Immature natural killer cell (primary cell): Measurements from ENCODE around the gene PARL. TPM values are rescaled to one million over a fixed set of nuclear protein-coding genes. Genes with fewer than 3 reads are reported as not detected.
"Not testable (repeated sequence)": the region's sequence is repeated elsewhere in the genome, so short reads cannot be mapped to it uniquely, and the experiment has no call there.

ENCODE experiments used
- DNase-seq, 3 donors: peaks; one replicate each; pipeline ENCODE4 v3.0.0; 2022; ENCODE audit warnings: mixed read lengths in 1 of 3
- H3K27ac Mint-ChIP-seq, 6 donors: one replicate each; pipeline ENCODE4 v1.8.0; 2020; ENCODE audit warnings: mixed read lengths in 6 of 6, mild to moderate bottlenecking in 5 of 6, inconsistent platforms in 4 of 6, moderate library complexity in 3 of 6
- H3K27me3 Mint-ChIP-seq, 3 donors: one replicate each; pipeline ENCODE4 v1.8.0; 2020 to 2021; ENCODE audit warnings: low read depth in 3 of 3, mild to moderate bottlenecking in 3 of 3, mixed read lengths in 3 of 3, moderate library complexity in 3 of 3, inconsistent platforms in 1 of 3
- H3K36me3 Mint-ChIP-seq, 3 donors: one replicate each; pipeline ENCODE4 v1.8.0; 2020; ENCODE audit warnings: mixed read lengths in 3 of 3, inconsistent platforms in 2 of 3, mild to moderate bottlenecking in 2 of 3
- H3K4me1 Mint-ChIP-seq, 2 donors: one replicate each; pipeline ENCODE4 v1.8.0; 2020; ENCODE audit warnings: inconsistent platforms in 2 of 2, mild to moderate bottlenecking in 2 of 2, mixed read lengths in 2 of 2, moderate library complexity in 1 of 2
- H3K4me3 Mint-ChIP-seq, 5 donors: one replicate each; pipeline ENCODE4 v1.8.0; 2020; ENCODE audit warnings: mild to moderate bottlenecking in 5 of 5, mixed read lengths in 5 of 5, inconsistent platforms in 3 of 5, moderate library complexity in 3 of 5
- H3K9me3 Mint-ChIP-seq, 6 donors: one replicate each; pipeline ENCODE4 v1.8.0; 2020; ENCODE audit warnings: mild to moderate bottlenecking in 6 of 6, mixed read lengths in 6 of 6, inconsistent platforms in 4 of 6, moderate library complexity in 3 of 6
- polyA plus RNA-seq, 3 donors: library from polyadenylated mRNA; unstranded; fragments of 300-500 nt; fragmentation: Illumina TruSeq; gene quantifications; one replicate each; pipeline ENCODE4 v1.2.3, GENCODE V29; 2021

The PARL gene
- polyA plus RNA-seq, 3 donors from 2014 or later, result 82.7 to 180 (median 120) TPM

GRCh38 chr3:183895296-183895695 is 10.6 kb upstream of the PARL start:
- H3K36me3 Mint-ChIP-seq, result no peaks in the 10 kb centered on the region
- DNase-seq, result peak; percentile 30 to 50 (median 41)
- no peak overlapping the region for H3K27ac Mint-ChIP-seq
- H3K4me1 Mint-ChIP-seq, result no peaks in the 10 kb centered on the region
- no peaks in the 10 kb centered on the region for H3K9me3 Mint-ChIP-seq
- peaks cover 0 to 21% (median 4%) of the 10 kb centered on the region in 3 donors for H3K27me3 Mint-ChIP-seq
- H3K4me3 Mint-ChIP-seq, result no peak overlapping the region

DNA sequence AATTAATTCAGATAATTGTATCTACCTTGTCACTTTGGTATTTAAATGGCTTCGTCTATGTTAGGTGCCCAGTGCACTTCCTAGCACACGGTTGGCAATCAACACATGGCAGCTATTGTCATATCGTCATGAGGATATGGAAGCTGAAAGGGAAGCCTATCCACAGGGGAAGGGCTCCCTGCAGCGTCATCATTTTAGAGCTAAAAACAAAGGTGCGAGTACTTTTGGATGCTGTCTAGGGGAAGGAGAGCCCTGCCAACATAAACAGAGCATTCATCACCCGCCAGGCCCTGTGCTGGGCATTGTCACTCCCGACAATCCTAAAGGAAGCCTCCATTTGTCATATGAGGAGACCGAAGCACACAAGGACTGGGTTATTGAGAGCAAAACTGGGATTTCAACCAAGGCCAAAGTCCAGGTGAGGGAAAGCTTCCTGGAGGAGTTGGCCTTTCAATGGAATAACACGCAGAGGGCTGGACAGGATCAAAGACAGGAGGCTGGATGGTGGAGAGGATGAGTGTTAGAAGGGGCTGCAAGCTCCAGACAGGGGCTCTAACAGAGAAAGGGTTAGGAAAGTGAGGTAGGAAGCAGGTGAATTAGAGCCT is 8.0 kb upstream of the PARL start:
- no peaks in the 10 kb centered on the region for H3K36me3 Mint-ChIP-seq
- no peaks in the 10 kb centered on the region for H3K9me3 Mint-ChIP-seq
- no peaks in the 10 kb centered on the region for H3K4me1 Mint-ChIP-seq
- peaks cover 0 to 12% (median 4%) of the 10 kb centered on the region in 3 donors for H3K27me3 Mint-ChIP-seq
- H3K27ac Mint-ChIP-seq, result no peak overlapping the region
- DNase-seq, result no peak
- H3K4me3 Mint-ChIP-seq, result no peak overlapping the region

DNA sequence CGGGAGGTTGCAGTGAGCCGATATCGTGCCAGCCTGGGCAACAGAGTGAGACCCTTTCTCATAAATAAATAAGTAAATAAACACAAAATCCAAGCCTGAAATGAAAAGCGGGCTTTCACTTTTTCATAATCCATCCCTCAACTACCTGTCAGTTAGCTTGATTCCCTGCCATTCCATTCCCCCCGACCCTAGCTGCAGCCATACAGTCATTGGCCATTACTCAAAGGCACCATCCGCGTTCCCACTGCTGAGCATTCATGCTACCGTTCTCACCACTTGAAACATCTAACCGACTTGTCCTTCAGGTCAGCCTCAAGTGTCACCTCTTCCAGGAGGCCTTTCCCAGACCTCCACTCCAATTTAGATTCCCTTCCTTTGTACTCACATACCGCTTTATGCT is 1.1 kb upstream of the PARL start:
- peaks cover 30 to 45% of the 10 kb centered on the region in 2 donors for H3K4me1 Mint-ChIP-seq
- H3K27me3 Mint-ChIP-seq, result peaks cover 3 to 9% (median 4%) of the 10 kb centered on the region in 3 donors
- no peak for DNase-seq
- peak overlapping the region; percentile 65 to 93 (median 75) for H3K4me3 Mint-ChIP-seq
- no peaks in the 10 kb centered on the region for H3K36me3 Mint-ChIP-seq
- H3K9me3 Mint-ChIP-seq, result no peaks in the 10 kb centered on the region
- peak overlapping the region in 5 of 6 donors; percentile 4 to 84 (median 51) for H3K27ac Mint-ChIP-seq

DNA sequence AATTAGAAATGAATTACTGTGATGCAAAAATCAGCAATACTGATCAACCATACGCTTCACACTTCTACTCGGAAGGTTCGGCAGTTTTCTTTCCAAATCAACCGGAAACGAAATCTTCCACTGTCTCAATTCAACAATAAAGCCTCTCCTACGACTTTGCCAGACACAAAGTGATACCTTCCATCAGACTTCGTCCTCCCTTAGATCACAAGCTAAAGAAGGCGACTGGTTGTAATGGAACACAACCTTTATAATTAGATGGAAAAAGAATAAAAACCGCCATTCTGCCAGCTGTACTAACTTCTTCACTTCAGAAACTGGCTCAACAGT is 618 bp downstream of the PARL start:
- H3K27ac Mint-ChIP-seq, result peak overlapping the region; percentile 76 to 95 (median 88)
- H3K27me3 Mint-ChIP-seq, result peaks cover 3 to 9% (median 4%) of the 10 kb centered on the region in 3 donors
- H3K4me1 Mint-ChIP-seq, result peaks cover 34 to 48% of the 10 kb centered on the region in 2 donors
- H3K9me3 Mint-ChIP-seq, result no peaks in the 10 kb centered on the region
- no peak for DNase-seq
- peaks cover 0 to 3% (median 0%) of the 10 kb centered on the region in 3 donors for H3K36me3 Mint-ChIP-seq
- H3K4me3 Mint-ChIP-seq, result peak overlapping the region; percentile 82 to 93 (median 90)

- Mint-ChIP-seq H3K4me3 (peak overlapping the region; percentile 82 to 93 (median 90)), H3K4me1 (peaks cover 40 to 54% of the 10 kb centered on the region in 2 donors), H3K27ac (peak overlapping the region; percentile 36 to 90 (median 74)), H3K27me3 (peaks cover 3 to 9% (median 4%) of the 10 kb centered on the region in 3 donors), H3K36me3 (peaks cover 0 to 3% (median 0%) of the 10 kb centered on the region in 3 donors), H3K9me3 (no peaks in the 10 kb centered on the region)
- DNase-seq, result no peak
Observed at GRCh38 chr3:183883291-183884096, 1.2 kb downstream of the PARL start.

DNA sequence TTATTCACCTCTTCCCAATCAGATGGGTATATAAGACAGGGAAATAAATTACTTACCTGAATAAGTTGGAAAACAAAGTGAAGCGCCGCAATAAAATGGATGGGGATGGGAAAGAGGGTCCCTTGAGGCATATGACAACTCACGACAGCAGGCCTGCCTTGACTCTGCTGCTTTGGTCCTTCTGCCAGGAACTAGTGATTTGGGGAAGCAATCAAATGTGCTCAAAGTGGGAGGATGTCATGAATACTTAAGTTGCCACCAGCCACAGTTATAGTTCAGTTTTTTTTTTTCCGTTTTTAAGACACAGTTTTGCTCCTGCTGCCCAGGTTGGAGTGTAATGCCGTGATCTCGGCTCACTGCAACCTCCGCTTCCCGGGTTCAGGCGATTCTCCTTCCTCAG is 4.6 kb downstream of the PARL start:
- H3K4me1 Mint-ChIP-seq, result peaks cover 41 to 65% of the 10 kb centered on the region in 2 donors
- no peaks in the 10 kb centered on the region for H3K9me3 Mint-ChIP-seq
- no peak overlapping the region for H3K4me3 Mint-ChIP-seq
- H3K27me3 Mint-ChIP-seq, result peaks cover 3 to 6% (median 3%) of the 10 kb centered on the region in 3 donors
- H3K36me3 Mint-ChIP-seq, result peaks cover 0 to 3% (median 0%) of the 10 kb centered on the region in 3 donors
- no peak for DNase-seq
- no peak overlapping the region for H3K27ac Mint-ChIP-seq

- peaks cover 34 to 56% of the 10 kb centered on the region in 2 donors for H3K4me1 Mint-ChIP-seq
- no peak overlapping the region for H3K27ac Mint-ChIP-seq
- H3K36me3 Mint-ChIP-seq, result peaks cover 0 to 3% (median 0%) of the 10 kb centered on the region in 3 donors
- no peak overlapping the region for H3K4me3 Mint-ChIP-seq
- H3K27me3 Mint-ChIP-seq, result peaks cover under 1 to 3% (median 3%) of the 10 kb centered on the region in 3 donors
- H3K9me3 Mint-ChIP-seq, result no peaks in the 10 kb centered on the region
- DNase-seq, result no peak
Observed at GRCh38 chr3:183879243-183879642, 5.4 kb downstream of the PARL start.

- no peak overlapping the region for H3K4me3 Mint-ChIP-seq
- no peaks in the 10 kb centered on the region for H3K27me3 Mint-ChIP-seq
- DNase-seq, result no peak
- peak overlapping the region in 1 of 6 donors; percentile 57 for H3K27ac Mint-ChIP-seq
- peaks cover 25 to 53% of the 10 kb centered on the region in 2 donors for H3K4me1 Mint-ChIP-seq
- peaks cover 0 to 3% (median 0%) of the 10 kb centered on the region in 3 donors for H3K36me3 Mint-ChIP-seq
- no peaks in the 10 kb centered on the region for H3K9me3 Mint-ChIP-seq
Observed at GRCh38 chr3:183878071-183878470, 6.6 kb downstream of the PARL start.

- DNase-seq, H3K27ac Mint-ChIP-seq: not testable (repeated sequence)
Observed at GRCh38 chr3:183877227-183877626, 7.5 kb downstream of the PARL start.

GRCh38 chr3:183875411-183875810 is 9.3 kb downstream of the PARL start:
- H3K4me1 Mint-ChIP-seq, result peaks cover 35 to 60% of the 10 kb centered on the region in 2 donors
- no peak overlapping the region for H3K27ac Mint-ChIP-seq

More at GRCh38 chr3:183877227-183877626, 7.5 kb downstream of the PARL start:
- H3K9me3 Mint-ChIP-seq, H3K4me3 Mint-ChIP-seq, H3K27me3 Mint-ChIP-seq, H3K36me3 Mint-ChIP-seq: not testable (repeated sequence)
- H3K4me1 Mint-ChIP-seq, result peaks cover 24 to 53% of the 10 kb centered on the region in 2 donors

GRCh38 chr3:183873914-183874313 is 10.8 kb downstream of the PARL start:
- Mint-ChIP-seq H3K36me3 (peaks cover 0 to 1% (median 0%) of the 10 kb centered on the region in 3 donors), H3K4me3 (no peak overlapping the region), H3K4me1 (peaks cover 33 to 61% of the 10 kb centered on the region in 2 donors), H3K9me3 (no peaks in the 10 kb centered on the region), H3K27ac (no peak overlapping the region), H3K27me3 (no peaks in the 10 kb centered on the region)
- no peak for DNase-seq

More at GRCh38 chr3:183875411-183875810, 9.3 kb downstream of the PARL start:
- H3K9me3 Mint-ChIP-seq, result no peaks in the 10 kb centered on the region
- H3K4me3 Mint-ChIP-seq, result no peak overlapping the region
- peaks cover 0 to 3% (median 0%) of the 10 kb centered on the region in 3 donors for H3K36me3 Mint-ChIP-seq
- no peaks in the 10 kb centered on the region for H3K27me3 Mint-ChIP-seq
- DNase-seq, result no peak

- Mint-ChIP-seq H3K27me3 (no peaks in the 10 kb centered on the region), H3K9me3 (no peaks in the 10 kb centered on the region), H3K4me3 (no peak overlapping the region), H3K36me3 (peaks cover 0 to 4% (median 0%) of the 10 kb centered on the region in 3 donors), H3K4me1 (peaks cover 25 to 45% of the 10 kb centered on the region in 2 donors), H3K27ac (no peak overlapping the region)
- no peak for DNase-seq
Observed at GRCh38 chr3:183871541-183871940, 13.1 kb downstream of the PARL start.

- peak overlapping the region in 3 of 6 donors; percentile 1 to 68 (median 3) for H3K27ac Mint-ChIP-seq
- no peak overlapping the region for H3K4me3 Mint-ChIP-seq
- no peaks in the 10 kb centered on the region for H3K9me3 Mint-ChIP-seq
- H3K27me3 Mint-ChIP-seq, result no peaks in the 10 kb centered on the region
- DNase-seq, result no peak
- H3K4me1 Mint-ChIP-seq, result peaks cover 25 to 42% of the 10 kb centered on the region in 2 donors
- H3K36me3 Mint-ChIP-seq, result peaks cover 0 to 9% (median 1%) of the 10 kb centered on the region in 3 donors
Observed at GRCh38 chr3:183870563-183870962, 14.1 kb downstream of the PARL start.

DNA sequence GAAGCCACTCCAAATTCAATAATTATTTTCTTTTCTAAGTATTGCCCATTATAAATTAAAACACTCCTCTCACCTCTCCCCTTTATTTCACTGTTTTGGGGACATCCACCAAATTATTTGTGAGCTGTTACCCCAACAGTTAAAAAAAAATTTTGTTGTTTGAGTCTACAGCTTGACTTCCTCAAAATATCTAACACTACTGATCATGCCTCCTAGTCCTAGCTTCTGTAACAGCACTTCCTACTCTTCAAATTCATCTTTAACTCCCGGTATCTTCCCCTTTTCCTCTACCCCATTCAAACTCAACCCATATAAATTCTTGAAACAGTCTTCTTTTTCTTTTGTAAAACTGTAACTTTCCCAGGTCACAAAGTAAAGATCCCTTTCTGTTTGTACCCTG is 15.9 kb downstream of the PARL start:
- H3K27ac Mint-ChIP-seq, result peak overlapping the region in 1 of 6 donors; percentile 3
- peaks cover 0 to 14% (median 10%) of the 10 kb centered on the region in 3 donors for H3K36me3 Mint-ChIP-seq
- H3K4me3 Mint-ChIP-seq, result no peak overlapping the region
- DNase-seq, result no peak
- no peaks in the 10 kb centered on the region for H3K9me3 Mint-ChIP-seq
- H3K27me3 Mint-ChIP-seq, result peaks cover 0 to 1% (median 0%) of the 10 kb centered on the region in 3 donors
- H3K4me1 Mint-ChIP-seq, result peaks cover 25 to 38% of the 10 kb centered on the region in 2 donors
